GM13976 (cell line): ENCODE results near the gene CDH13.

Experiments
- DNase-seq: peaks from one replicate; pipeline ENCODE4 v3.0.0; 2012; ENCODE audit warnings: low spot score
- CTCF ChIP-seq: IDR thresholded peaks from 2 replicates; pipeline ENCODE4 v1.5.1; 2012; ENCODE audit warnings: borderline replicate concordance, mild to moderate bottlenecking; ENCODE audit not compliant: insufficient read depth; ENCODE audit errors: extremely low read depth, missing control alignments, control extremely low read depth
- in situ Hi-C: fragments of 300-500 bp; cut with MboI; formaldehyde crosslinking; loops from one replicate; pipeline ENCODE4 v1.12.0; 2022; ENCODE audit warnings: low sequenced_read_pairs, mixed read lengths, inconsistent platforms; ENCODE audit not compliant: unreplicated experiment

CDH13 gene

GRCh38 chr16:82881516-82881915 lies 254.7 kb downstream of the CDH13 start:
- in situ Hi-C loops: no loop called here
- no peak for DNase-seq
- TF ChIP-seq CTCF: no peak

- no peak for DNase-seq
- no peak for TF ChIP-seq CTCF
- in situ Hi-C loops: no loop called here
Observed at GRCh38 chr16:82882226-82882625, 255.5 kb downstream of the CDH13 start.

GRCh38 chr16:82882982-82883835 lies 256.4 kb downstream of the CDH13 start:
- TF ChIP-seq CTCF: no peak
- in situ Hi-C loops: no loop called here
- DNase-seq: peak; percentile 4

- no peak for DNase-seq
- TF ChIP-seq CTCF: no peak
- in situ Hi-C loops: no loop called here
Observed at GRCh38 chr16:82884320-82884898, 257.6 kb downstream of the CDH13 start.

- TF ChIP-seq CTCF: no peak
- no peak for DNase-seq
- in situ Hi-C loops: no loop called here
Observed at GRCh38 chr16:82886146-82886545, 259.4 kb downstream of the CDH13 start.

- in situ Hi-C loops: no loop called here
- TF ChIP-seq CTCF: no peak
- DNase-seq: no peak
Observed at GRCh38 chr16:82888591-82889001, 261.8 kb downstream of the CDH13 start.

GRCh38 chr16:82891424-82891823 lies 264.7 kb downstream of the CDH13 start:
- TF ChIP-seq CTCF: no peak
- in situ Hi-C loops: no loop called here
- DNase-seq: no peak
